T-helper 1 cell treated with Interleukin-12 subunit alpha and Interleukin-12 subunit beta and Interleukin-4 antibody, amounts not matched to agents 30 μg/mL and 1 μg/mL, for 36 hours (primary cell): ENCODE data around the gene MAFF.

ENCODE experiments used
- H3K27ac Mint-ChIP-seq: one replicate; pipeline ENCODE4 v1.8.0; 2021; ENCODE audit warnings: mild to moderate bottlenecking, mixed read lengths
- H3K27me3 Mint-ChIP-seq: one replicate; pipeline ENCODE4 v1.8.0; 2021; ENCODE audit warnings: low read depth, mixed read lengths
- H3K36me3 Mint-ChIP-seq: one replicate; pipeline ENCODE4 v1.8.0; 2021; ENCODE audit warnings: low read depth, mixed read lengths
- H3K4me1 Mint-ChIP-seq: one replicate; pipeline ENCODE4 v1.8.0; 2021; ENCODE audit warnings: low read depth, mixed read lengths
- H3K4me3 Mint-ChIP-seq: one replicate; pipeline ENCODE4 v1.8.0; 2021; ENCODE audit warnings: mild to moderate bottlenecking, moderate library complexity, mixed read lengths
- H3K9me3 Mint-ChIP-seq: one replicate; pipeline ENCODE4 v1.8.0; 2021; ENCODE audit warnings: mixed read lengths

MAFF gene

GRCh38 chr22:38250643-38251340 lies 49.0 kb downstream of the MAFF start:
- Mint-ChIP-seq H3K4me3 (no peak overlapping the region), H3K4me1 (no peaks in the 10 kb centered on the region), H3K27ac (no peak overlapping the region), H3K27me3 (no peaks in the 10 kb centered on the region), H3K9me3 (peaks cover 3% of the 10 kb centered on the region), H3K36me3 (peaks cover 13% of the 10 kb centered on the region)

GRCh38 chr22:38251341-38251692 lies 49.5 kb downstream of the MAFF start:
- peaks cover 13% of the 10 kb centered on the region for H3K36me3 Mint-ChIP-seq
- no peaks in the 10 kb centered on the region for H3K4me1 Mint-ChIP-seq
- H3K4me3 Mint-ChIP-seq, result no peak overlapping the region
- no peak overlapping the region for H3K27ac Mint-ChIP-seq
- H3K9me3 Mint-ChIP-seq, result peaks cover 3% of the 10 kb centered on the region
- no peaks in the 10 kb centered on the region for H3K27me3 Mint-ChIP-seq

- Mint-ChIP-seq H3K36me3 (peaks cover 3% of the 10 kb centered on the region), H3K27ac (no peak overlapping the region)
These were observed 53.9 kb downstream of the MAFF start for GRCh38 chr22:38255697-38256096.

GRCh38 chr22:38257181-38257580 lies 55.4 kb downstream of the MAFF start:
- Mint-ChIP-seq H3K36me3 (peaks cover 3% of the 10 kb centered on the region), H3K27me3 (no peaks in the 10 kb centered on the region), H3K9me3 (no peaks in the 10 kb centered on the region), H3K4me1 (peaks cover 10% of the 10 kb centered on the region), H3K4me3 (no peak overlapping the region), H3K27ac (no peak overlapping the region)

More at GRCh38 chr22:38255697-38256096, 53.9 kb downstream of the MAFF start:
- no peak overlapping the region for H3K4me3 Mint-ChIP-seq
- no peaks in the 10 kb centered on the region for H3K9me3 Mint-ChIP-seq
- peaks cover 6% of the 10 kb centered on the region for H3K4me1 Mint-ChIP-seq
- H3K27me3 Mint-ChIP-seq, result no peaks in the 10 kb centered on the region

GRCh38 chr22:38257650-38258250 lies 56.0 kb downstream of the MAFF start:
- H3K4me1 Mint-ChIP-seq, result peaks cover 13% of the 10 kb centered on the region
- no peaks in the 10 kb centered on the region for H3K9me3 Mint-ChIP-seq
- H3K27ac Mint-ChIP-seq, result no peak overlapping the region
- peaks cover 5% of the 10 kb centered on the region for H3K36me3 Mint-ChIP-seq
- no peak overlapping the region for H3K4me3 Mint-ChIP-seq
- no peaks in the 10 kb centered on the region for H3K27me3 Mint-ChIP-seq

GRCh38 chr22:38258895-38259294 lies 57.1 kb downstream of the MAFF start:
- Mint-ChIP-seq H3K4me1 (peaks cover 13% of the 10 kb centered on the region), H3K9me3 (no peaks in the 10 kb centered on the region), H3K27ac (no peak overlapping the region), H3K27me3 (no peaks in the 10 kb centered on the region), H3K4me3 (no peak overlapping the region), H3K36me3 (peaks cover 5% of the 10 kb centered on the region)

- Mint-ChIP-seq H3K27me3 (no peaks in the 10 kb centered on the region), H3K36me3 (peaks cover 7% of the 10 kb centered on the region), H3K4me1 (peaks cover 13% of the 10 kb centered on the region), H3K9me3 (no peaks in the 10 kb centered on the region), H3K27ac (no peak overlapping the region), H3K4me3 (no peak overlapping the region)
These were observed 57.6 kb downstream of the MAFF start for GRCh38 chr22:38259370-38259769.

GRCh38 chr22:38260761-38261681 lies 59.2 kb downstream of the MAFF start:
- H3K4me3 Mint-ChIP-seq, result no peak overlapping the region
- no peaks in the 10 kb centered on the region for H3K27me3 Mint-ChIP-seq
- H3K9me3 Mint-ChIP-seq, result no peaks in the 10 kb centered on the region
- H3K36me3 Mint-ChIP-seq, result peaks cover 7% of the 10 kb centered on the region
- H3K4me1 Mint-ChIP-seq, result peaks cover 18% of the 10 kb centered on the region
- no peak overlapping the region for H3K27ac Mint-ChIP-seq

- Mint-ChIP-seq H3K9me3 (no peaks in the 10 kb centered on the region), H3K4me3 (no peak overlapping the region), H3K4me1 (peaks cover 28% of the 10 kb centered on the region), H3K27ac (no peak overlapping the region), H3K27me3 (no peaks in the 10 kb centered on the region), H3K36me3 (peaks cover 7% of the 10 kb centered on the region)
These were observed 60.4 kb downstream of the MAFF start for GRCh38 chr22:38262051-38262795.

GRCh38 chr22:38264322-38264843 lies 62.6 kb downstream of the MAFF start:
- Mint-ChIP-seq H3K27ac (no peak overlapping the region), H3K9me3 (no peaks in the 10 kb centered on the region), H3K4me3 (no peak overlapping the region), H3K4me1 (peaks cover 39% of the 10 kb centered on the region), H3K27me3 (no peaks in the 10 kb centered on the region), H3K36me3 (peaks cover 5% of the 10 kb centered on the region)
